Jurkat, Clone E6-1 (cell line): ENCODE data around the gene MAGI3.

Experiments
- DNase-seq: peaks from one replicate; pipeline ENCODE4 v3.0.0-alpha.2; 2011; ENCODE audit warnings: low read depth, low spot score
- H3K4me3 ChIP-seq: 2 replicates; pipeline ENCODE4 v1.5.1; 2011; ENCODE audit warnings: mild to moderate bottlenecking, low read length, control low read depth, moderate library complexity

Gene MAGI3

GRCh38 chr1:113666126-113666525, 275.8 kb downstream of the MAGI3 start:
- DNase-seq, result no peak

DNA sequence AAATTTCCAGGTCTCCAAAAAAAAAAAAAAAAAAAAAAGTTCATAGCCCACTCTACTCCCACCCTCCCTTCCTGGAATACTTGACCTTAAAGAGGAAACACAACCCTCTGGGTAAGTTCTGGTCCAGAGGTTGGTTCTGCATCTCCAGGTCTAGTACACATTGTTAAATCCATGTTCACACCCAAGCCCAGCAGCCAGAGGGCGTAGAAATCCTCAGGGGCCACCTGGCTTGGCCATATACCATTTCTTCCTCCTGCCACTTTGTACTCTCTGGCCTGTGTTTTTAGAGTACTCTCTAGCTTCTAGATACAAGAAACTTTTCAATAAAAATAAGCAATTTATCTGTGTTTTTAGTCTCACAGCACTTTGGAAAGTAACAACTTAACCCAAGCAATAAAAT, 279.7 kb downstream of the MAGI3 start:
- no peak overlapping the region for H3K4me3 ChIP-seq
- no peak for DNase-seq

More at GRCh38 chr1:113666126-113666525, 275.8 kb downstream of the MAGI3 start:
- H3K4me3 ChIP-seq, result no peak overlapping the region

GRCh38 chr1:113670650-113671049, 280.3 kb downstream of the MAGI3 start:
- H3K4me3 ChIP-seq, result no peak overlapping the region
- no peak for DNase-seq

DNA sequence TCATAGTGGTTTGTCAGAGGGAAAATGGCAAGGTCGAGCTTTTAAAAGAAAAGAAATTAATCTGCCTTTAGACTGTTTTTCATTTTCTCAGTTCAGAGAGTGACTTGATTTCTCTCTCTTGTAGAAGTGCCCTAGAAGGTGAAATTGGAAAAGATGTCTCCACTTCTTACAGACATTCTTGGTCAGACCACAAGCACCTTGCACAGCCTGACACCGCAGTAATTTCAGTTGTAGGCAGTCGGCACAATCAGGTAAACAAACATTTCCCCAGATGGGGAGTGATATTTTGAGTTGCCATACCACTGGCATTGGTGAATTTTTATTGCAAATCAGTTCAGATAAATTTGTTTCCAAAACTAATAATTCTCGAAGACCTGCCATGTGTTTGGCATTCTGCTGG, 282.2 kb downstream of the MAGI3 start:
- no peak for DNase-seq
- no peak overlapping the region for H3K4me3 ChIP-seq

DNA sequence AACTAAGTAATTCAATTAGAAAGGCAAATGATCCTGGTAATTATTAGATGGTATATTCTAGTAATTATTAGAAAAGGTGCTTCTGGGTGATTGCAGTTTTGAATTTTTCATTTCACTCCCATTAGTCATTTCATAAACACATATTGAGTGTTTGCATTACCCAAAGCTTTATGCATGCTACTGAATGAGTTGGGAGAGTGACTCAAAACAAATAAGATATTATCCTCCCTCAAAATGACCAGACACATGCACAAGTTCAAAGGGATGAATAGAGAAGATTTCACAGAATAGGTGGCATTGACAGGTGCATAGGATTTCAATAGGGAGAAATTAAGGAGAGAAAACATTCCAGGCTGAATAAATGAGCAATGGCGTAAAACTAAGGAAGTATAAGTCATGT, 284.3 kb downstream of the MAGI3 start:
- H3K4me3 ChIP-seq, result no peak overlapping the region
- no peak for DNase-seq

- no peak overlapping the region for H3K4me3 ChIP-seq
- DNase-seq, result no peak
Observed at GRCh38 chr1:113675302-113675701, 285.0 kb downstream of the MAGI3 start.

DNA sequence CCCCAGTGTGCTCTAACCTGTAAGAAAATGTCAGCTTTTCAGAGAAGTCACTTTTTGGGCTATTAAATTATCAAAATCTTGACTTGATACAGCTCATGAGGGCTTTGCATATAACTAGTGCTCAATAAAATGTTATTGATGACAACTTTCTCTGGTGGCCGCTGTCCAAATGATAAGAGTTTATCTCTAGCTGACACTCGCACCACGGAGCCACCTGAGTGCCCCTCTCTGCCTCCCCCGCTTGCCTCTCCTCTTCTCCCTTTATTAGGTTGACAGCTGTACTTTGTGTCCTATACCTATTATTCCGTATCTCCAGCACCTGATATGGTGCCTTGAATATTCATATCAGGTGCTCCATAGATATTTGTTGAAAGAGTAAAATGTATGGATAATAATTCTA, 286.2 kb downstream of the MAGI3 start:
- no peak overlapping the region for H3K4me3 ChIP-seq
- no peak for DNase-seq

GRCh38 chr1:113677250-113678158, 287.2 kb downstream of the MAGI3 start:
- no peak overlapping the region for H3K4me3 ChIP-seq
- DNase-seq, result peak; percentile 50

DNA sequence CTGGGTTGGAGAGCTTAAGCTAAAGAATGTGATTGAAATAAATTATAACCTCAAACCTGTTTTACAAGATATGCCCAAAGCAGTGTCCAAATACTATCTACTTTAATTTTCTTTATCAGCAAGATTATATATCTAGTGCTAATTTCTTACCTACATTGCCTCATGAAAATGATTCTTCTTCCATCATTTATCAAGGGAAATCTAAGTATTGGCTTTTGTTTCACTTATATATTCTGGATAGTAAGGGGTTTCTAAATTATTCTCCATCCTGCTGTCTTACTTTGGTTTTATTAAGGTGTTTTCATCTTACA, 287.8 kb downstream of the MAGI3 start:
- no peak overlapping the region for H3K4me3 ChIP-seq
- no peak for DNase-seq

- no peak for DNase-seq
- H3K4me3 ChIP-seq, result no peak overlapping the region
Observed at GRCh38 chr1:113681596-113682337, 291.5 kb downstream of the MAGI3 start.

DNA sequence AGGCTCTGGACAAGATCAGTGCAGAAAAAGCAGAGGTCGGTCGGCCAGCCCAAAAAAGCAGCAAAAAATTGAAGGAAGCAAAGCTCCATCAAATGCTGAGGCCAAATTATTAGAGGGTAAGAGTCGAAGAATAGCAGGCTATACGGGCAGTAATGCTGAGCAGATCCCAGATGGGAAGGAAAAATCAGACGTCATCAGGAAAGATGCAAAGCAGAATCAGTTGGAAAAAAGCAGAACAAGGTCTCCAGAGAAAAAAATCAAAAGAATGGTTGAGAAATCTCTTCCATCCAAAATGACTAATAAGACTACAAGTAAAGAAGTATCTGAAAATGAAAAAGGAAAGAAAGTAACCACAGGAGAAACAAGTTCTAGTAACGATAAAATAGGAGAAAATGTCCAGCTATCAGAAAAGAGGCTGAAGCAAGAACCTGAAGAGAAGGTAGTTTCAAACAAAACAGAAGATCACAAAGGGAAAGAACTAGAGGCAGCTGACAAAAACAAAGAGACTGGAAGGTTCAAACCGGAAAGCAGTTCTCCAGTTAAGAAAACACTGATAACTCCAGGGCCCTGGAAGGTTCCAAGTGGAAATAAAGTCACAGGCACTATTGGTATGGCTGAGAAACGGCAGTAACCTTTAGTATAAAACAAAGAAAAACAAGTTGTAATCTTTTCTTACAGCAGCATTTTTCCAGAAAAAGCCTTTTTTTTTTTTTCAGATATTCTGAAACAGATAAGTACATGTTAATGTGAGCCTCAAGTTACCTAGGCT, 293.3 kb downstream of the MAGI3 start:
- no peak for DNase-seq

DNA sequence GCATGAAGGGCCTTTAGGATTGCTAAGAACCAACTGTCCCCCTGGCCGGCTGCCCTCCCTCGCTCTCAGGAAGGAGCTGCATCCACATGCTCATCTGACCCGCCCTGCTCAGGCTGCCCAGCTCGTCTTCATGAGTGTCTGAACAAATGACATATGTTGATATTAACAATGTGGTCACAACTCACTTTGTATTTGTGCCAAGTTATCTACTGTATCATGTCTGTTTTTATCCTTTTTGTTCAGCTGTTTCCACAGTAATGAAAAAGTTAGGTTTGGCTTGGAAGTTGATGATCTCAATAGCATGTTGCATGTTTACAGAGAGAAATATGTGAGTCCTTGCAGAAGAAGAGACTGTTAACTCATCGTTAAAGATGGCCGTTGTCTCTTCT, 293.8 kb downstream of the MAGI3 start:
- no peak for DNase-seq
- no peak overlapping the region for H3K4me3 ChIP-seq

More for the DNA sequence above, 293.3 kb downstream of the MAGI3 start:
- no peak overlapping the region for H3K4me3 ChIP-seq

GRCh38 chr1:113686891-113687618, 296.7 kb downstream of the MAGI3 start:
- DNase-seq, result no peak
- H3K4me3 ChIP-seq, result no peak overlapping the region

GRCh38 chr1:113691184-113691583, 300.9 kb downstream of the MAGI3 start:
- no peak overlapping the region for H3K4me3 ChIP-seq
- DNase-seq, result no peak

DNA sequence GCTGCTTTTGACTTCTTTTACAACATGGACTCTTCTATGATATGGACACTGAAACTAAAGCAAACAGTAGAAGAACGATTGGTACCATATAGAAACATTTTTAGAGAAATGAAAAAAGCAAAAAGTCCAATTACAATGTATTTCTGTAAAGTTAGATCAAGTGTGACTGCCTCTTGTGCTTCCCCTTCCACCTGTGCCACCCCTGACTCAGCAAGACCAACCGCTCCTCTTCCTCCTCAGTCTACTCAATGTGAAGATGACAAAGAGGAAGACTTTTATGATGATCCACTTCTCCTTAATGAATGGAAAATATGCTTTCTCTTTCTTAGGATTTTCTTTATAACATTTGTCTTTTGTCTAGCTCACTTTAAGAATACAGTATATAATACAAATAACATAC, 302.0 kb downstream of the MAGI3 start:
- no peak for DNase-seq
- no peak overlapping the region for H3K4me3 ChIP-seq

DNA sequence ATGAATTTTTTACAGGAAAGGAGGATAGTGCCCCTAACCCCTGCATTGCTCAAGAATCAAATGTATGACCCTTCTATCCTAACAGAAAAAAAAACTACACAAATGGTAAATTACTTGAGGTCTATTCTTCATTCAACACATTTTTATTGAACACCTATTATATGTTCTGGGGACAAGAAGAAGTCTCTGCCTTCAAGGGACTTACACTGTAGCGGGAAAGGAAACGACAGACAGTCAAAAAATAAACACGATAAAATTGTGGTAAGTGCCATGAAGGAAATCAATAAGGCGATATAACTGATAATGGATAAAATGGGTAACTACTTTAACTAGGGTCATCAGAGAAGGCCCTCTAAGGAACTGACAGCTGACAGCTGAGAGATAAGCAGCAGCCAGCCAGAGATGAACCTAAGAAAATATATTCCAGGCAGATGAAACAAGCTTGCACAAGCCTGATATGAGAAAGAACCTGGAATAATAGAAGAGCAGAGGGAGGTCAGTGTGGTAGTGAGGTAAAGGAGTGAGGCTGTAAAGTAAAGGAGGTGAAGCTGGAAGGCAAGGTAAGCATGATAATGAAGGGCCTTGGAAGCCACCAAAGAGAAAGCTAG, 302.6 kb downstream of the MAGI3 start:
- H3K4me3 ChIP-seq, result no peak overlapping the region
- no peak for DNase-seq

DNA sequence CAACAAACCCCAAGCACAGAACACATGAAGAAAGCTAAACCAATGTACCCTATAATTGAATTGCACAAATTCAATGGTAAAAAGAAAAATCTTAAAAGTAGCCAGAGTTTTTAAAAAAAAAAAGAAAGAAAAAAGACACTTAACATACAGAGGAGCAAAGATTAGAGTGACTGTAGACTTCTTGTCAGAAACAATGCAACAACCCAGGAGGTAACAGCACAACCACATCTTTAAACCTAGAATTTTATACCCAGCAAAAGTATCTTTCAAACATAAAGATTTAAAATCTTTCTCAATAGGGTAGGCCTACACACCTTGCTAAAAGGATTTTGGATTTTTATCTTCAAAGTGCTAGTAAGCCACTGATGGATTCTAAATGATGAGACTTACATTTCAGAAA, 304.6 kb downstream of the MAGI3 start:
- no peak for DNase-seq
- no peak overlapping the region for H3K4me3 ChIP-seq

- H3K4me3 ChIP-seq, result no peak overlapping the region
- DNase-seq, result no peak
Observed at GRCh38 chr1:113701429-113701828, 311.1 kb downstream of the MAGI3 start.
